A549 (cell line): ENCODE results near the gene KRT71.

ENCODE experiments used
- JUNB ChIP-seq: fragments of >200 bp; sonication (Bioruptor Twin); formaldehyde crosslinking; IDR thresholded peaks from 2 replicates; pipeline ENCODE4 v1.6.1; 2016
- SMC3 ChIP-seq: fragments of >200 bp; sonication (Bioruptor Twin); formaldehyde crosslinking; IDR thresholded peaks from 3 replicates; pipeline ENCODE4 v1.6.1; 2018; ENCODE audit warnings: inconsistent platforms

DNA sequence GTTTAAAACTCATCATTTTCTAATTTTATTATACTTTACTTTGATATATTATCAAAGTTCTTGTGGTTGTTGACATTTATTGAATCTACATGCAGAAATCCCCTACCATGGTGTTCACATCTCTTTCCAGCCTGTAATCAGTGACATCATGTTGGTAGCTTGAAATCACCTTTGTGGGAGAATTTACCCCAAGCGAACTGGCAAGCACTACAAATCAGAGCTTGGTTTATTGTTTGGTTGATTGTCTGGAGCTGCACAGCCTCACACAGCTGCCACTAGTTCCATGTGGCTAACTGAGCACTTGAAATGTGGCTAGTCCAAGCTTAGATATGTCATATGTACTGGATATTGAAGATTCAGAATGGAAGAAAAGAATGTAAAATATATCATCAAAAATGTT is 17.4 kb downstream of the KRT71 start:
- no peak for TF ChIP-seq SMC3
- TF ChIP-seq JUNB: no peak
